Pancreas (tissue), 10 donors: Measurements from ENCODE around the gene RTEL1. TPM values are rescaled to one million over a fixed set of nuclear protein-coding genes. Genes with fewer than 3 reads are reported as not detected.

ENCODE experiments used
- ATAC-seq, 4 donors: fragments of 200-7000 bp; cut with Tn5 transposase; one replicate each; pipeline versions ENCODE4 v1.8.0 to v1.9.1; 2020; ENCODE audit warnings: mild to moderate bottlenecking in 4 of 4, moderate library complexity in 4 of 4
- DNase-seq, 6 donors: peaks; one replicate each; pipeline ENCODE4 v3.0.0-alpha.2; 2020
- FAIRE-seq: peaks from 2 replicates; lab custom pipeline; 2012; peaks lifted over from hg19 to GRCh38; lab: Jason Lieb, UNC
- H3K27ac ChIP-seq, 4 donors: fragments of 200-600 bp; sonication (generic); 1 replicate in 3 of 4; 2 replicates in 1 of 4; pipeline versions ENCODE4 v1.5.0 to v1.8.0; 2020
- H3K27me3 ChIP-seq, 4 donors: fragments of 200-600 bp; one replicate each; pipeline ENCODE4 v1.8.0; 2021
- H3K36me3 ChIP-seq, 3 donors: fragments of 200-600 bp; sonication (generic) in 1 of 3; one replicate each; pipeline versions ENCODE4 v1.5.0 to v1.8.0; 2020 to 2021
- H3K4me1 ChIP-seq, 3 donors: fragments of 200-600 bp; one replicate each; pipeline ENCODE4 v1.8.0; 2021
- H3K4me3 ChIP-seq, 4 donors: fragments of 200-600 bp; sonication (generic) in 2 of 4; one replicate each; pipeline versions ENCODE4 v1.5.0 to v1.8.0; 2020 to 2021
- H3K9me3 ChIP-seq, 4 donors: fragments of 200-600 bp; one replicate each; pipeline ENCODE4 v1.8.0; 2021
- CTCF ChIP-seq, 4 donors: fragments of 200-600 bp; sonication (generic) in 3 of 4; IDR thresholded peaks; one replicate each; pipeline versions ENCODE4 v1.5.0 to v1.8.0; 2021; ENCODE audit warnings: antibody characterized with exemption in 4 of 4
- WGBS, 2 donors: extraction: QIAGEN DNeasy Blood & Tissue Kit; methylation state at CpG; one replicate each; pipeline ENCODE4 v1.1.7; 2013; 5-methylcytosine and 5-hydroxymethylcytosine counted together
- intact Hi-C, 3 donors: fragments of 100-400 bp; cut with DNase I; formaldehyde crosslinking; loops; one replicate each; pipeline versions ENCODE4 v1.11.1 to v1.14.2; 2022
- polyA plus RNA-seq, 2 donors: library from polyadenylated mRNA; stranded (reverse); fragments of 200-250 nt; gene quantifications; one replicate each; pipeline ENCODE4 v1.2.3, GENCODE V29; 2013
- total RNA-seq, 6 donors: library from RNA; stranded (reverse); fragmentation: NEBNext Ultra II Directional in 4 of 6; extraction: Animal tissue kit (Norgen Biotek cat#: 25700) in 4 of 6; gene quantifications; one replicate each; pipeline versions ENCODE4 v1.2.1 to v1.2.4, GENCODE V29; 2021 to 2023
- donor health status: healthy with polysubstance abuse.
- donor health status: DM: no; HTN: no; CAD: no; lungs with moderate emphysema.
- donor health status: DM: no; HTN: no; CAD: no.
- donor health status: control.
- donor health status: control.
- donor health status: Bipolar disorder and iron deficiency.
- donor health status: DM: yes; HTN: yes; CAD: no.
- donor health status: DM: no; HTN: no; CAD: no.
- donor health status: DM: no; HTN: no; CAD: no.
- donor health status: DM: yes; HTN: yes; CAD: no.

RTEL1 gene
- total and polyA plus RNA-seq, 8 donors, result 10.5 to 36.6 (median 15.0) TPM

GRCh38 chr20:63680427-63680826 is 22.3 kb downstream of the RTEL1 start:
- ATAC-seq, result no peak
- peak in 1 of 6 donors; percentile 66 for DNase-seq
- H3K36me3 ChIP-seq, result no peaks in the 10 kb centered on the region
- H3K4me1 ChIP-seq, result peaks cover 0 to 2% (median 0%) of the 10 kb centered on the region in 3 donors
- no peak overlapping the region for H3K4me3 ChIP-seq
- no peak for TF ChIP-seq CTCF (IDR thresholded peaks at IDR 0.05)
- FAIRE-seq, result no peak
- H3K27me3 ChIP-seq, result no peaks in the 10 kb centered on the region
- H3K27ac ChIP-seq, result no peak overlapping the region
- H3K9me3 ChIP-seq, result no peaks in the 10 kb centered on the region
- 94 to 96% methylated on average over 13 of the region's 13 CpGs for WGBS, 2 donors
- intact Hi-C loops, result no loop called here

GRCh38 chr20:63680857-63681608 is 22.9 kb downstream of the RTEL1 start:
- Histone ChIP-seq H3K27me3 (no peaks in the 10 kb centered on the region), H3K4me3 (no peak overlapping the region), H3K9me3 (no peaks in the 10 kb centered on the region), H3K36me3 (no peaks in the 10 kb centered on the region), H3K27ac (no peak overlapping the region), H3K4me1 (peaks cover 0 to 2% (median 0%) of the 10 kb centered on the region in 3 donors)
- no peak for TF ChIP-seq CTCF (IDR thresholded peaks at IDR 0.05)
- 92 to 93% methylated on average over 23 of the region's 23 CpGs for WGBS, 2 donors
- FAIRE-seq (no peak), ATAC-seq (no peak), DNase-seq (peak in 2 of 6 donors; percentile 45 to 58)
- intact Hi-C loops, result no loop called here

- Histone ChIP-seq H3K9me3 (no peaks in the 10 kb centered on the region), H3K4me3 (no peak overlapping the region), H3K27ac (no peak overlapping the region), H3K27me3 (no peaks in the 10 kb centered on the region), H3K4me1 (peaks cover 0 to 2% (median 0%) of the 10 kb centered on the region in 3 donors), H3K36me3 (no peaks in the 10 kb centered on the region)
- no peak for ATAC-seq
- no peak for TF ChIP-seq CTCF (IDR thresholded peaks at IDR 0.05)
- intact Hi-C loops, result no loop called here
- FAIRE-seq, result no peak
- WGBS, 2 donors, result 91 to 95% methylated on average over 13 of the region's 13 CpGs
- peak in 1 of 6 donors; percentile 69 for DNase-seq
Observed at GRCh38 chr20:63681609-63682142, 23.6 kb downstream of the RTEL1 start.

- TF ChIP-seq CTCF (IDR thresholded peaks at IDR 0.05), result no peak
- ATAC-seq, result peak in 3 of 4 donors; percentile 39 to 50 (median 40)
- peaks cover 0 to 2% (median 0%) of the 10 kb centered on the region in 3 donors for H3K4me1 ChIP-seq
- peak in 1 of 6 donors; percentile 25 for DNase-seq
- FAIRE-seq, result no peak
- no peaks in the 10 kb centered on the region for H3K27me3 ChIP-seq
- intact Hi-C loops, result no loop called here
- H3K9me3 ChIP-seq, result no peaks in the 10 kb centered on the region
- no peaks in the 10 kb centered on the region for H3K36me3 ChIP-seq
- H3K4me3 ChIP-seq, result no peak overlapping the region
- peak overlapping the region in 1 of 4 donors; percentile 17 for H3K27ac ChIP-seq
- WGBS, 2 donors, result 86 to 87% methylated on average over 22 of the region's 22 CpGs
Observed at GRCh38 chr20:63682384-63683139, 24.4 kb downstream of the RTEL1 start.
